Suppressor macrophage treated with lipopolysaccharide for 1 hour (primary cell): Measurements from ENCODE around the gene RAD9A.

Experiments used
- DNase-seq, 3 donors: peaks; one replicate each; pipeline ENCODE4 v3.0.0-alpha.2; 2020 to 2022

Gene RAD9A

DNA sequence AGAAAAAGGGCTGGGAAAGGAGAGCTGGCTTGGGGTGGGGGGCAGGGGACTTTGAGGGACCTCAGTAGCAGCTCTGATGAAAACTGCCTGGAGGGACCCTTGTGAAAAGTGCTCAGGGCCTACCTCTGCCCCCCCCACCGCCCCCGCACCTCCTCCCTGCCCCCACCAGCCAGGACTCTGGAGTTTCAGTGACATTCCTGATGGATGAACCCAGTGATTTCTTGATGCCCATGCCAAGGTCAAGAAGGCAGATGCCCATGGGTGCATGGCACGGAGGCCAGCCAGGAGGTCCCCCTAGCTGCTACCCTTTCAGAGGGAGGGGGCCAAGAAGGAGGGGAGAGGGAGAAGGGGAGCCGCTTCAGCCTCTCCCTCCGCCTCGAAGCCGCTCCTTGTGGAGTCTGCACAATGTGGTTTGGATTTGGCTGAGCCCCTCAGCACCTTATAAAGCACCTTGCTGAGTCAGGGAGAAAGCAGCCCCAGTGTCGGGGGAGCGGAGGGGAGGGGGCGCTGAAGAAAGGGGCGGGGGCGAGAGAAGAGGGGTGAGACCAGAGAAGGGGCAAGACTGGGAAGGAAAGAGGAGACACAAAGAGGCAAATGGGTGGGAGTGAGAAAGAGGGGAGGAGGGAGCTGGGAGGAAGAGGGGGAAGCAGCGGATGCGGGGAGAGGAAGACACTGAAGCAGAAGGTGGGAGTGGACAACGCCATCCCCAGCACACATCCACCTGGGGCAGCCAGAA is 16.3 kb upstream of the RAD9A start:
- no peak for DNase-seq

DNA sequence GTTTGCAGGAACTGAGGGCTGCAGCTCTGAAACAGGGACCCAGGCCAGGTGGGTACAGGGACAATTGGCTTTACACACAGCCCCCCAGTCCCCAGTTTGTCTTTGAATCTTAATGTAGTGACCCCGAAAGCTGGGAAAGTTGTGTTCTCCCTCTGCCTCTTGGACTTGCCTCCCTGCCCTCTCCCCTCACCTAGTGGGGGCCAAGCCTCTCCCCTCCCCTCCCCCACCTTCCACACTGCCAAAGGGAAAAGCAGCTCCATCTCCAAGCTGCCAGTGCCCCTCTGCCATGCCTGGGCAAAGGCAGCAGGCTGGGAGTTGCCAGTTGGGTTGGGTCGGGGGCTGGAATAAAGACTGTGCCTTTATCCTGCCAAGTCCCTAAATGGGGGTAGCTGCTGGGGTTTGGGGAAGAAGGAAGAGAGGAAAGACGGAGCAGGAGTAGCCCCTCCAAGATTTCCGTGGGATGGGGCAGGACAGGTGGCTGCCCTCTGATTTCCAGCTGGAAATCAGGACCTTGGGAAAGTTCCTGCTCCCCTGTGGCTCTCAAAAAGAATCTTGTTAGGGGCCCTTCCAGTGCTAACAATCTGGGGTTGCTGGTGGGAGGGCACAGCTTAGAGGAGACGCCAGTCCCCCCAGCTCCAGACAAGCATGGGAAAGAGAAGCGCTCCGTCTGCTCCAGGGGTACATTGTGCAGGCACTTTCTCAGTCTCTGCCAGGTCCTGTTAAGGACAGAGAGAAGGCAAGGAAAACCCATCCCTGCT is 15.5 kb upstream of the RAD9A start:
- no peak for DNase-seq

DNA sequence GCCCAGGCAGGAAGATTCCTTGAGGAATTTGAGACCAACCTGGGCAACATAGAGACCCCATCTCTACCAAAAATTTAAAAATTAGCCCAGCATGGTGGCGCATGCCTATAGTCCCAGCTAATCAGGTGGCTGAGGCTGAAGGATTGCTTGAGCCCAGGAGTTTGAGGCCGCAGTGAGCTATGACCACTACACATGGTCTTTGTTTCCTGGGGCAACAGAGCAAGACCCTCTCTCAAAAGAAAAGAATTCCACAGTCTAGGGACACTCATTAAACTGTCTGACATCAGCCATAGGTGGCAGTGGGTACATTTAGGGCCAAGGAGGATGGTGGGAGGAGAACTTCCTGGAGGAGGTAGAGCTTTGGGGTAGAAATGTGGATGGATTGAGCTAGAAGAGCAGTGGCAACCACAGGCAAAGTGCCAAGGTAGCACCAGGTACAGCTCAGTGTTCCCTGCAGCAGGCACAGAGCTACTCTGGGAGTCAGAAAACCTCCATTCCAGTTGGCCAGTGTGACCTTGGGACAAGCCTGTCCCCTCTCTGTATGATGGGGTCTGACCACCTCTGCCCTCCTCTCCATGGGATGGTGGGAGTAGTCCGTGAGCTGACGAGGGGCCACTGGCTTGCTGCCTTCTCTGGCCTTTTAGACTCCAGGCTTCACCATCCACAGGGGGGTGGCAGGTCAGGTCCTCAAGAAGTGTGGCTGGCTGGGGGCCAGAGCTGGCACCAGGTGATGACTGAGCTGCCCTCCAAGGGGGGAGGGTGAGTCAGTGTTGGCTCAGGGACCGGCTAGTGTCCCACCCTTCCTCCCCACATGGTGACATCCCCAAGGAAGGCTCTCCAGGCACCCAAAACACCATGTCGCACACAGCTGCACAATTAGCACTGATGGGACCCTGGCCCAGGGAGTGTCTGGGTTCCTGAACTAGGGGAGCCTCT is 14.6 kb upstream of the RAD9A start:
- DNase-seq = no peak

DNA sequence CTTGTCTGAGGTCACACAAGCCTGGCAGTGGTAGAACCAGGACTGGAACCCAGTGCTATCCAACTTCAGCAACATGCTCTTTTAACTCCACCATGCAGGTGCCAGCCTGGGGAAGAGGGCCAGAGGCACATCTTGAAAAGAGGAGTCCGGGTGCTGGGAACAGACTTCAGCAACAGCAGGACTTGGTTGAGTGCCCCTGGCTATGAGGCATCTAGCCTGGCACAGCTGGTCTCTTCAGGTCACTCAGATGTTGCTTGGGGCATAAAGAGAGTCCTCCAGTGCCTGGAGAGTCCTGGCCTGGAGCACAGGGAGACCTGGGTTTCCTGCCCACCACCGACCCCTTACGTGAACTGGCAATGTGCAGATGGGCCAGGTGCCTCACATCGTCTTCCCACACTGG is 13.2 kb upstream of the RAD9A start:
- DNase-seq = no peak

DNA sequence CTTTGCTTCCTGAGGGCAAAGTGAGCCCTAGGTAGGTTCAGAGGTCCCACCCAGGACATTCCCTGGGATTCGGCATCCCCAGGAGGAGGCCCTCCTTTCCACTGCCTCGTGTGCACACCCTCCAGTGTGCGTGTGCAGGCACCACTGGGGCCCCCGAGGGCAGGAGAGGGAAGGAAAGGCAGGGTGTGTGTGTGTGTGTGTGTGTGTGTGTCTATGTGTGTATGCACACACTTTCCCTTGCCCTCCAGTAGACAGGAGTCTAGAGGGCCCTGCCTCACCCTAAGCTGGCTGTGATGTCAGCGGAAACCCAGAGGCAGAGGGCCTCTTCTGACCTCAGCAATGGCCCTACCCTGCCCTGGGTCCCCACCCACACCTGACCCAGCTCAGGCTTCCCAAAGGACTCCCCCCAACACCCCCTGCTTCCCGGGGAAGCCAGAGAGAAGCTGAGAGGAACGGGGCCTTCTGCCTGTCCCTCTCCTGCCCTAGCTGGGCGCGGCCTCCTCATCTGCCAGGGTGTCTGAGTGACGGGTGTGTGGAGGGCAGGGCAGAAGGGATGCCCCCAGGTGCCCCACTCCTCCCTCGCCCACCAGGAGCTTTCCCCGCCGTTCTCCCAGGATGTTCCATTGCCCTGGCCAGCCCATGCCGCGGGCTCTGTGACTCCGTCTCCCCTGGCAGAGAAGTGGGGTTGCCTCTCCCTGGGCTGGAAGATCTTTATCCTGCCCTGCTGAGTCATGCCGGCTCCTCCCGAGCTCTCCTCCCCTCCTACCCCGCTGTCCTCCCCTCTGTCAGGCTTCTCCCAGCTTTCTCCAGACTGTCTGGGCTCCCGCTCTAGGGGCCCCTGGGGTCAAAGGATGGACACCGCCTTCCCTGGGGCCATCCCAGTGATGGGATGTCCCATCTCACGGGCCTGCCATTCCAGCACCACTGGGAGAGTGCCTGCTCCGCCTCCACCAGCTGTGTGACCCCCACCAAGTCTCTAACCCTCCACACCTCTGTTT is 12.4 kb upstream of the RAD9A start:
- DNase-seq = peak; percentile 65 to 83 (median 71)

DNA sequence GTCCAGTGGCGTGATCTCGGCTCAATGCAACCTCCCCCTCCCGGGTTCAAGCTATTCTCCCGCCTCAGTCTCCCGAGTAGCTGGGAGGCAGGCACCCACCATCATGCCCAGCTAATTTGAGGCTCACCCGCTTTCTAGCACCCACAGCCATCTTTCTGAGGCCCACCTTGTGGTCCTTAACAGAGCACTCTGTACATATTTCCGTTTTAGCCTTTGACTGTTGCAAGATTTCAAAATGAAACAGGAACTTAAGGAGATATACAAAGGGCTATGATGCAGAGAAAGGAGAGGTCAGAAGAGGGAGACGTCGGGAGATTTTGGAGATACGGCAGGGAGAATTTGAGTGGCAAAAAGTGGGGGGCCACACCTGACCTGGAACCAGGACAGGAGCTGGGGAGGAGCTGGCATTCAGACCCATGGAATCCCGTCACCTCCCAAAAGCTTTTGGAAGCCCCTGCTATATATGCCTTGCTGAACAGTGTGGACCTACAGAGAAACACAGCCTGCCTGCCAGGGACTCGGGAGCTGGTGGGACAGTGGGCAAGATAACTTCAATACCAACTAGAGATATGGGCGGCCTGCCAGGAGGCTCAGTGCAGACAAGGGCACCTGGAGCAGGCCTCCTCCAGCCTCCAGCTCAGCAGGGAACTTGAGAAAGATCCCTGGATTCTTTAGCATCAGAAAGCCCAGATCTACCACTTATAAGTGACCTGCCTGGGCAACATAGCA is 10.4 kb upstream of the RAD9A start:
- peak; percentile 57 to 85 (median 84) for DNase-seq

DNA sequence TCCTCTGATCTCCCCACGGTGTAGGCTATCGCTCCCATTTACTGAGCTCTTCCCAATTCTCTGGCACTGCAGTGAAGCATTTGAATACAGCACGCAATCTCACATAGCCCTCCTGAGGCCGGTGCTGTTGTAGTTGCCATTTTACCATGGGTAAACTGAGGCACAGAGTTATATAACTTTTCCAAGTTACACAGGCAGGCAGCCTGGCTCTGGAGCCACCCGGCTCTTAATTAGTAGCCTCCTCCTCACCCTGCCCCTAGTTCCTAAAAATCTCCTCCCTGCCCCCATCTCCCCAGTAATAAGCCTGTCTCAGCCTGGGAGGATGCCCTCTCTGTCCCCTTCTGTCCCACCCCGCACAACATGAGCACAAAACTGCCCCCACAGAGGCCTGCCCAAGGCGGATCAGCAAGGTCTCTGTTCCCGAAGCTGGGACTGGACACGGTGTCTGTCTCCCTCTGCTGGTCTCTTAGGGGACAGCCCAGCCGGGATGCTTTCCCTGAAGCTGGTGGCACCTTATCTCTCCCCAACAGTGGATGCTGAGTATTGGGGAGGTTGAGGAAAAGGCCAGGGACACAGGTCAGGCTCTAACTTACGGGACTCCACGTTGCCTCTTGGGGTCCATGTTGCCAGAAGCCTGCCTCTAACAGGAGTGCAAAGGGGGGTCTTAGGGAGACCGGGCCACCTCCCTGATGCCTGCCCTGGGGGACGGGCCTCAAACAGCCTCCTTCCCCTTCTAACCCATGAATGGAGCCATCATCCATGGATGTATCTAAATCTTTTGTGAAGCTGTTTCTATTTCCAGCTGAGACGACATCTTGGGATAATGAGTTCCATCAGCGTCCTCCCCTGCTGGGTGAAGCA is 9.3 kb upstream of the RAD9A start:
- DNase-seq = peak; percentile 86 to 90 (median 90)

DNA sequence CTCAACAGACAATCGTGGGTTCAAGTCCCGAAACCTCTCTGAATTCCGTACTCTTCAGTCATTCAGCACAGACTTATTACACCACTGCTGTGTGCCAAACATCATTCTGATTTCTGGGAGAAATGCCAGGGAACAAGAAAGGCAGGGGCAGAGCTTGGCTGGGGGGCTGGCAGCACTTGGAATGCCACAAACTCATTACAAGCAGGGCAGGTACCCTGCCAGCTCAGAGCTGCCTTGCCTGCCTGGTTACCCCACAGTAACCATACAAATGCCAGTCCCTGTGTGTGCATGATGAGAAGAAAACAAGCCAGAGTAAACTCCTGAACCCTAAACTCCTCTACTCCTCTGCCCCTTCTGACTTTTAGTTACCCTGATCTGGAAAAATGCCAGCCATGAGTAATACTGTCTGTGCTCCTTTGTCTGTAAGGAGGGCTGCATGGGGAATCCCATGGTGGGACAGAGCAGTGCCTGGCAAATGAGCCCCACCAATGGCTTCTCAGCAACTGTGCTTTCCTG is 6.9 kb upstream of the RAD9A start:
- DNase-seq = peak; percentile 50 to 67 (median 51)

DNA sequence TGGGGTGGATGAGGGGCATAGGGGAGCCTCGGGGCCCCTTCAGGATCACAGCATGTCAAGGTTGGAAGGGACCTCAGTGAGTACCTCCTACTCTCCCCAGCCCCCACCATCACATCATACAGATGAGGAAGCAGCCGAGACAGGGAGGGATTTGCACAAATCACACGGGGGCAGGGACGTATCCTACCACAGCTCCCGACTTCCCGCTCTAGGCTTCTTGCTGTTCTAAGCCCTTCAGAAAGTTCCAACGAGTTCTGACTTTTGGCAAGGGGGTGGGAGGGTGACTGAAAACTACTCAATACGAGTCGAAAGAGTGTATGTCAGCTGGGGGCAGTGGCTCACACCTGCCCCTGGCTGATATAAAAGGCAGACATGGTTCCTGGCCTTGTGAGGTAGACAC is 4.7 kb upstream of the RAD9A start:
- DNase-seq = peak; percentile 57 to 74 (median 62)

DNA sequence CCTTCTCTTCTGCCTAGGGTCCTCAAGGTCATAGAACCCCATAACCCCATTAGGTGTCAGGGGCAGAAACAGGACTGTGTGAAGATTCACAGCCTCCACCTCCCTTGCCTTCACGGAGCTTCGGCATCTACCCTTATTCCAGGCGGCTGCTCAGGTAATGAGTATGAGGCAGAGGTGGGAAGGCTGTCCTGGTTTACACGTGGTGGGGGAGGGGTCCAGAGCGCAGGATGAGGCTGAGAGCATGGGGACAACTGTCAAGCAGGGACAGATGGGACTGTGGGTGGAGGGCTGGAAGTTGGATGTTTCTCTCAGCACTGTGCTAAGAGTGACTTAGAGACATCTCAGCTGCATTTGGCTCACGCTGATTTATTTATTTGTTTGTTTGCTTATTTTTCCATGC is 4.3 kb upstream of the RAD9A start:
- no peak for DNase-seq

DNA sequence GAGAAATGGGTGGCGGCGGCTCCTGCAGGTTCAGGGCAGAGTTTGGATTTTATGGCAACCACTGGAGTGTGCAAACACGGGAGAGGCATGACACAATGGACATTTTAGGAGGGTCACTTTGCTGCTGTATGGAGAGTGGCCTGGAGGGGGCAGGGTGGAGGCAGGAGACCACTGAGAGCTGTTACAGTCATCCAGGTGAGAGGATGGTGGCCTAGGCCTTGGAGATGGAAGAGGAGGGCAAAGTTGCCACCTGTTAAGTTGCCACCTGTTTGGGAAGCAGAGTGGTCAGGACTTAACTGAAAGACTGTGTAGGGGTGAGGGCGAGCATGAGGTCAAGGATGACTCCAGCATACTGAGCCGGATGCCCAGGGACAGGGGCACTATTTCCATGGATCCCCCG is 2.3 kb upstream of the RAD9A start:
- DNase-seq = peak; percentile 40 to 58 (median 45)

DNA sequence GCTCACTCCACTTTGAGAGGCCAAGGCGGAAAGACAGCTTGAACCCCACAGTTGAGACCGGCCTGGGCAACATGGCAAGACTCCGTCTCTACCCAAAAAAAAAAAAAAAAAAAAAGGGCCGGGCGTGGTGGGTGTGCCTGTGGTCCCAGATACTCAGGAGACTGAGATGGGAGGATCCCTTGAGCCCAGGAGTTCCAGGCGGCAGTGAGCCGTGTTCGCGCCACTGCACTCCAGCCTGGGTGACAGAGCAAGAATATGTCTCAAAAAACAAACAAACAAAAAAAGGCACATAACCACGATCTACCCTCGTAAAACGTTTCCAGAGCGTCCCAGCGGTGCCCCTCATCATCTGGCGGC is 861 bp upstream of the RAD9A start:
- no peak for DNase-seq

DNA sequence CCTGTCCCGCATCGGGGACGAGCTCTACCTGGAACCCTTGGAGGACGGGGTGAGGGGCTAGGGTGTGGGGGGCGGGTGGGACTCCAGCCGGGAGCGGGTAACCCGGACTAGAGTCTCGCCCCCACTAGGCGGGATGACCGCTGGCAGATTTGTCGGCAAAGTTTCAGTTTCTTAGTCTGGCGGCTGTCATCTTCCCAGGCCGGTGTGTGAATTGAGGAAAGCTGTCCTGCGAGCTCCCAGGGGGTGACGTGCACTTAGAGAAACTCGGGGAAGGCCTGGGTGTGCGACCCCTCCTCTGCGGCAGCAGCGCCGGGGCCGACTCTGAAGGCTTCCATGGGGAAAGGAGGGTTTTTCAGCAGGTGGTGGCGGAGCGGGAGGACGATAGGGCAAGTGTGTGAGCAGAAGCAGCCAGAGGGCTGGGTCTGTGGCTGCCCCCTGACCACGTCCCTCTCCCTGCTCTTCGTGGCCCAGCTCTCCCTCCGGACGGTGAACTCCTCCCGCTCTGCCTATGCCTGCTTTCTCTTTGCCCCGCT is 463 bp downstream of the RAD9A start:
- peak; percentile 46 to 63 (median 60) for DNase-seq

DNA sequence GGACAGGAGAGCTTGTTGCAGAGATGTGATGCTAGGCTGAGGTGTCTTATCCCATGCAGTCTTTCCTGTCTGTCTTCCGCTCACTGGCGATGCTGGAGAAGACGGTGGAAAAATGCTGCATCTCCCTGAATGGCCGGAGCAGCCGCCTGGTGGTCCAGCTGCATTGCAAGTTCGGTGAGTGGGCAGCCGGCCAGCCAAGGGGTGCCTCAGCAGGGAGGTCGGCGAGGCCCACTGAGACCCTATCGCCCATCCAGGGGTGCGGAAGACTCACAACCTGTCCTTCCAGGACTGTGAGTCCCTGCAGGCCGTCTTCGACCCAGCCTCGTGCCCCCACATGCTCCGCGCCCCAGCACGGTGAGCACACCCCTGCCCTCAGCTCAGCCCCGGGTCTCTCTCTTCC is 1.7 kb downstream of the RAD9A start:
- DNase-seq = no peak

DNA sequence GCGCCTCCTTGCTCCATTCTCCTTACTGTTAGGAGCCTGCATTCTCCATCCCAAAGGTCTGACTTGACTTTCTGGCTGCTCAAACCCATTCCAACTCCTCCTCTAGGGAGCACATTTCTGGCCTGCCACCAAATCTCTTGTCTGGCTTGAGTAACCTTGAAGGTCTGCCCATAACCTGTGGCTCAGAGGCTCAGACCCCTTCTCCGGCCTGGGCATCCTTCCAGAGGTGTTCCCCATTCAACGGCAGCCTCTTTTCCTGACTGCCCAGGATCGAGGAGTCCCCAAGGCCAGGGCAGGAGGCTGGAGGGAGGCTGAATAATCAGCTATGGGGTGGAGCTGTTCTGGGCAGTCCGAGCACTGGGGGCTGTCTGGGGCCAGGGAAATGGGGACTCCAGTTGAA is 2.2 kb downstream of the RAD9A start:
- no peak for DNase-seq

DNA sequence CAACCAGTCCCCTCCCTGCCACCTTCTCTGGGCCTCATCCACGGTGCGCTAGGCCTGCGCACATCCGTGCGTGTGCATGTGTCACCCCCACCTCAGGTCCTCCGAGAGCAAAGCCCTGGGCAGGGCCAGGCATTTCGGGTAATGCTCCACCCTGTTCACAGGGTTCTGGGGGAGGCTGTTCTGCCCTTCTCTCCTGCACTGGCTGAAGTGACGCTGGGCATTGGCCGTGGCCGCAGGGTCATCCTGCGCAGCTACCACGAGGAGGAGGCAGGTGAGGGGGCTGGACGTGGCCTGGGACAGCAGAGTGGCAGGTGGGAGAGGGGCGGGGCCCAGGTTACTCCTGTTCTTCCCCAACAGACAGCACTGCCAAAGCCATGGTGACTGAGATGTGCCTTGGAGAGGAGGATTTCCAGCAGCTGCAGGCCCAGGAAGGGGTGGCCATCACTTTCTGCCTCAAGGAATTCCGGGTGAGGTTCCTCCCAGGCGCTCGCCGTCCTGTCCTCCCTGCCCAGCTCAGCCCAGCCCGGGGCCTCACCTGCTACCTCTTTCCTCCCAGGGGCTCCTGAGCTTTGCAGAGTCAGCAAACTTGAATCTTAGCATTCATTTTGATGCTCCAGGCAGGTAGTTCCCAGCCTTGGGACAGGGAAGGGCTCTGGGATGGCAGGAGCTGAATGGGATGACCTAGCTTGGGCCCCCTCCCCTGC is 3.9 kb downstream of the RAD9A start:
- DNase-seq = no peak

DNA sequence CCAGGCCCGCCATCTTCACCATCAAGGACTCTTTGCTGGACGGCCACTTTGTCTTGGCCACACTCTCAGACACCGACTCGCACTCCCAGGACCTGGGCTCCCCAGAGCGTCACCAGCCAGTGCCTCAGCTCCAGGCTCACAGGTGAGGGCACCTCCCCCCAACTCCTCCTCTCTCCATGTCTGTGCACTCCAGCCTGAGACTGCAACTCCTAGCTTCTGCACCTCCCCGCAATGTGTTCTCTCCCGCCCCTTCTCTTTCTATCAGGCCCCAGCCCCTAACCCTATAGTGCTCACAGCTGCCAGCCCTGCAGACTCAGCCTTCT is 4.4 kb downstream of the RAD9A start:
- no peak for DNase-seq

DNA sequence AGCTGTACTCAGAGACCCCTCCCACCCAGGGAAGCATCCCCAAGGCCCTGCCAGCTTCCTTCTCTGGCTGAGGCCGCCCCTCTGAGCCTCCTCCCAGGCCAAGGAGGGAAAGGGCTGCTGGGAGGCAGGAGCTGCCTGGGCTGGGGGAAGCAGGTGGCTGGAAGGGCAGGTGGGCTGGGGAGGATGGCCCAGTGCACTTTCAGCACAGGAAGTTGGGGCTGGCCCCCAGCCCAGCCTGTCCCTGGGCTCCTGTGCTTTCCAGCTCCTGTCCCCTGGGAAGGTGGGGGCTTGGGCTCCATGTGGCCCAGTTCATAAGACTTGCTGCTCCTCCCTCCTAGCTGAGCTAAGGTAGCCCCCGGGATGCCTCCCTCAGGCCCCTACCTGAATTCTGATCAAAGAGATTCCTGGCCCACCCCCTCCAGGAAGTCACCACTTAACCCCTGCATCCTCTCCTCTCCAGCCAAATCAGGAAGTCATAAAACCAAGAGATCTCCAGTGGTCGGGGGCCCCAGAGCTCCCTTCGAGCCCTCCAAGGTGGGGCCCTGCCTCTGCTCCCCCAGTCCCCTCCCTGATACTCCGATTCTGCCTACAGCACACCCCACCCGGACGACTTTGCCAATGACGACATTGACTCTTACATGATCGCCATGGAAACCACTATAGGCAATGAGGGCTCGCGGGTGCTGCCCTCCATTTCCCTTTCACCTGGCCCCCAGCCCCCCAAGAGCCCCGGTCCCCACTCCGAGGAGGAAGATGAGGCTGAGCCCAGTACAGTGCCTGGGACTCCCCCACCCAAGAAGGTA is 5.0 kb downstream of the RAD9A start:
- no peak for DNase-seq

DNA sequence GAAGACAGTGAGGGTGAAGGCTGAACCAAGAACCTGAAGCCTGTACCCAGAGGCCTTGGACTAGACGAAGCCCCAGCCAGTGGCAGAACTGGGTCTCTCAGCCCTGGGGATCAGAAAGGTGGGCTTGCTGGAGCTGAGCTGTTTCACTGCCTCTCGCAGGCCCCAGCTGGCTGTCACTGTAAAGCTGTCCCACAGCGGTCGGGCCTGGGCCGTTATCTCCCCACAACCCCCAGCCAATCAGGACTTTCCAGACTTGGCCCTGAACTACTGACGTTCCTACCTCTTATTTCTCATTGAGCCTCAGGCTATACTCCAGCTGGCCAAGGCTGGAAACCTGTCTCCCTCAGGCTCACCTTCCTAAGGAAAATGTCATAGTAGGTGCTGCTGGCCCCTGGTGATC is 5.8 kb downstream of the RAD9A start:
- DNase-seq = no peak
